ENCODE measurements around the gene LRRC75A.

DNA sequence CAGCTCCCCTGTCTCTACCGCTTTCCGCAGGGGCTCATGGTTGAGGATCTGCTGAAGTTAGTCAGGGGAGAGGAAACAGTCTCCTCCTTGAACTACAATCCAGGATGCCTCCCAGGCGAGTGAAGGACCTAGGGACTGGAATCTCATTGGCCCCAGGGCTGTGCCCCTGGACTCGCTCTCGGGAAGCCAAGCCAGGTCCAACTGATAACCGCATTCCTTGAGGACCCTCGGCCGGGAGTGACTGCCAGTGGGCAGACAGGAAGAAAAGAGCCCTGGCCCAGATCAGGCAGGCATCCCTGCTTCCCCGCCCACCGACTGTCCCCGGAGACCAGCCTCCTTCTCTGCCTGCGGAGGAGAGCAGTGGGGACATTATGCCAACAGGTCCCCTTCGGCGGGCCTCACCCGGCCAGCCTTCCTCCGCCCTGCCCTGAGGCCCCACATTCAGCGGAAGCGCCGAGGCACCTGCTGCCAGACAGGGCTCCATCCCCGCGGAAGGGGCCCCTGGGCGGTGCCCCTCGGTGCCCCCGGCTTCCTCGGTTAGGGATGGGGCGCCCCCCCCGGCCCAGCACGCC, 776 bp downstream of the LRRC75A start:
- TF ChIP-seq CTCF (IDR thresholded peaks at IDR 0.05) (no peak), POLR2AphosphoS5 (IDR thresholded peaks at IDR 0.05) (no peak)
